Activated T-cell treated with anti-CD3 and anti-CD28 coated beads, Interleukin-2, amount 50 U/mL, for 72 hours (primary cell): ENCODE results near the gene ZNF23. TPM values are rescaled to one million over a fixed set of nuclear protein-coding genes. Genes with fewer than 3 reads are reported as not detected.

ENCODE experiments used
- total RNA-seq, 2 donors: library from RNA; stranded (reverse); gene quantifications; one replicate each; pipeline ENCODE4 v1.2.3, GENCODE V29; 2022

The ZNF23 gene
- total RNA-seq, 2 donors from 2014 or later = 9.7 to 11.9 TPM

Other genes starting within 250 kb of the ZNF23 start
- gene HYDIN, start 231.5 kb downstream of the ZNF23 start, total RNA-seq = 1 to 10 TPM in 1 of 2 donors, under 1 TPM in 1; 0.30 to 1.2 TPM
- 10 to 100 TPM; 21.8 to 26.7 TPM for gene CMTR2, start 172.8 kb downstream of the ZNF23 start, total RNA-seq
- not detected for gene CALB2, start 103.5 kb downstream of the ZNF23 start, total RNA-seq
- gene TLE7, start 20.2 kb downstream of the ZNF23 start, total RNA-seq = not detected
- 1 to 10 TPM; 4.5 to 4.9 TPM for gene ZNF19, start 27.1 kb upstream of the ZNF23 start, total RNA-seq
- gene CHST4, start 64.2 kb upstream of the ZNF23 start, total RNA-seq = not detected
- gene TAT, start 114.8 kb upstream of the ZNF23 start, total RNA-seq = not detected
- gene MARVELD3, start 163.9 kb upstream of the ZNF23 start, total RNA-seq = not detected